Dermis blood vessel endothelial cell (primary cell): Measurements from ENCODE around the gene DENND1A. TPM values are rescaled to one million over a fixed set of nuclear protein-coding genes. Genes with fewer than 3 reads are reported as not detected.
"Not testable (repeated sequence)": the region's sequence is repeated elsewhere in the genome, so short reads cannot be mapped to it uniquely, and the experiment has no call there.

ENCODE experiments used
- DNase-seq: peaks from one replicate; pipeline ENCODE4 v3.0.0; 2010
- total RNA-seq: library from RNA; depleted of rRNA; stranded (reverse); fragments of >200 nt; gene quantifications from 2 replicates; pipeline ENCODE4 v1.2.3, GENCODE V29; 2014

Gene DENND1A
- total RNA-seq, 1 donor from 2014 or later, result 9.5 TPM

DNA sequence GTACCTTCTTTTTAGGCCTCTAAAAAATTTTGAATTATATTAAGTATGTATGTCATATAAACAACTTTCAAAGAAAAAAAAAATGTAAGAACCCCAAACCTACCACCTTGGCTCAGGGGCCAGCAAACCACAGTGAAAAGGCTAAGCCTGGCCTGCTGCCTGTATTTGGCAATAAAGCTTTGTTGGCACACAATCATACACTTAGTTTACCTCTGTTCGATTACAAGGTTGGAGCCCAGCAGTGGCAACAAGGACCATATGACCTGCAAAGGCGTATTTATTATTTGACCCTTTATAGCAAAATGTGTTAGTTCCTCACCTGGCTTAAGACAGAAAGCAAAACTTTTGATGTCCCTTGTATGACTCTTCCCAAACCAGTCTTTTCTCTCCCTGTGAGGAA, 282.8 kb downstream of the DENND1A start:
- no peak for DNase-seq

GRCh38 chr9:123645762-123646161, 284.2 kb downstream of the DENND1A start:
- no peak for DNase-seq

DNA sequence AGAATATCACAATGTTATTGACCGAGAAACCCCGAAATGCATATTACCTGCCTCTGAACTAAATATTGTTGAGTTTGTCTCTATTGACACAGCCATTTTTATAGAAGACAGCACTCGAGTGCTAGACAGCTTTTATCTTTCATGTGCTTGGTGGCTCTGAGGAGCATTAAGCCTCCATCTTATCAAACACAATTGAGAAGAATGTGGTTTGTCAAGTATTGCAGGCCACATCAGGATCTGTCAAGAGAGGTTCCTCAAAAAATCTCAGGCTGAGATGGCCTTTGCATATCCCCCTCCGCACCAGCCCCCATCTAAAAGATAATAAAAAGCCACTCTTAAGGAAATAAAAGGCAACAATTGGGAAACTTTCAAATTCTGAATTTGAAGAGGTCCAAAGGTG, 284.8 kb downstream of the DENND1A start:
- no peak for DNase-seq

DNA sequence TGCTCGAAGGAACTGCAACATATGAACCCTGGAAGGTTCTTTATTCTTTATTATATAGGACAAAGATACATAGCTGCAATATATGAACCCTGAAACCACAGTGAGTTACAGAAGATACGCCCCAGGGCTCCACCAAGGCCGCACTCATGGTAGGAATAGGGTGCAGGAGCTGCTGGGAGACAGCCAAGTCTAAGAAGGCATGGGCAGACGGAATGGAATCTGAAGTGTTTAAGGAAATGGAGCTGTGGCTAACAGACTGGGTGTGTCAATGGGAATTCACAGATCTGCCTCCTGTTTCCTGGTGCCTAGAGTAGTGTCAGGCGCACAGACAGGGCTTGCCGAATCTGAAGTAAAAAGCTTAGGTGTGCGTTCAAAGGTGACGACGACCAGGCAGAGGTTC, 286.4 kb downstream of the DENND1A start:
- no peak for DNase-seq

- DNase-seq, result no peak
These were observed 287.3 kb downstream of the DENND1A start for GRCh38 chr9:123642291-123643278.

DNA sequence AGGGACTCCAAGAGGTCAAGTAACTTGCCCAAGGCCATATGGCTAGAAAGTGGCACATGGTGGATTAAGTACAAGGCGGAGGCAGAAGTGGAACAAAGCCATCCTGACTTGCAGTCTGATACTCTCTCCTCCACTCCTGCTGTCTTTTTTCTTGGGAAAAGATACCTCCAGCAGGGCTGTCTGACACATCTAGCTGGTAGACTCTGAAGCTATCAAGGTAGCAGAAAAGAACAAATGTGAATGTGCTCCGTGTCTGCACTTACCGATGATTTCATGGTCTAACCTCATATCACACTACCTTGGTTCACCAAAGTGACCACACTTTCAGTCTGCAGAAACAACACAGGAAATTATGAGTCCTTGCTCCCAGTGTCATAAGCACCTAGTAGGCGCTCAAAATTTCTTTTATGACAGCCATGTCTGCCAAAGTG, 289.1 kb downstream of the DENND1A start:
- no peak for DNase-seq

GRCh38 chr9:123639743-123640142, 290.2 kb downstream of the DENND1A start:
- no peak for DNase-seq

- peak; percentile 15 for DNase-seq
These were observed 291.8 kb downstream of the DENND1A start for GRCh38 chr9:123637945-123638634.

- peak; percentile 25 for DNase-seq
These were observed 292.4 kb downstream of the DENND1A start for GRCh38 chr9:123637606-123637944.

GRCh38 chr9:123636805-123637204, 293.1 kb downstream of the DENND1A start:
- not testable (repeated sequence) for DNase-seq

DNA sequence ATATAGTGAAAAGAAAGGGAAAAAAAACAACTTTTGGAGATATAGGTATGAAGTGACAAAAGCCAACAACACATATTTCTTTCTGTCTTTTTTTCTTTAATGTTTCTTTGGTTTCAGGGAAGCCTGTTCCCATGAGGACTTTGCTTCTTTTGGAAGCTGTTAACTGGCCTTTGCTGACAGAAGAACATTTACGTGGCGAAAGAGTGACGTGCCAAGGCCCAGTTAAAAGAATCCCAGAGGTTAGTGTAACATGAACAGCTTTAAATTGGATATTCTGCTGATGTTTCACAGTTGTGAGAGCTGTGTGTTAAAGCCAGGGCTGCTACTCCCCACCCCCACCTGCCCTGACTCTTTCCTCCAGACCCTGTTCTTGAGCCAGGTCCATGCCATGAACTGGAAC, 298.1 kb downstream of the DENND1A start:
- DNase-seq, result no peak

GRCh38 chr9:123630233-123630632, 299.7 kb downstream of the DENND1A start:
- no peak for DNase-seq

DNA sequence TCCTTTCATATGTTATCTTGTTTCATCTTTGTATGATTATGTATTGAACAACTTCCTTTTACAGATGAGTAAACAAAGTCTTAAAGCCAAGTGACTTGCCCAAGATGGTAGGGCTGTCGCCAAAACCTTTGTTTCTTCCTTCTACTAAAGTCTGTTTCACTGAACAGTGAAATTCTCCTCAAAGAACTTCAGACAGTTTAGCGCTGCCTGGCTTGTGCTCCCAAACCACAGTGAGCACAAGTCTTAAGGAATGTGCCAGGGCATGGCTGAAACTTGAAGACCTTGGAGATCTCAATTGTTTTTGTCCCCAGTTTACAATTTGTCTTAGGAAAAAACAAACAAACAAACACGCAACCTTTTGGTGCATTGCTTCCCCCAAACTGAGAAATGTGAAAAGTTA, 300.4 kb downstream of the DENND1A start:
- DNase-seq, result no peak

GRCh38 chr9:123622711-123623241, 307.1 kb downstream of the DENND1A start:
- DNase-seq, result no peak

GRCh38 chr9:123620239-123620638, 309.7 kb downstream of the DENND1A start:
- no peak for DNase-seq

DNA sequence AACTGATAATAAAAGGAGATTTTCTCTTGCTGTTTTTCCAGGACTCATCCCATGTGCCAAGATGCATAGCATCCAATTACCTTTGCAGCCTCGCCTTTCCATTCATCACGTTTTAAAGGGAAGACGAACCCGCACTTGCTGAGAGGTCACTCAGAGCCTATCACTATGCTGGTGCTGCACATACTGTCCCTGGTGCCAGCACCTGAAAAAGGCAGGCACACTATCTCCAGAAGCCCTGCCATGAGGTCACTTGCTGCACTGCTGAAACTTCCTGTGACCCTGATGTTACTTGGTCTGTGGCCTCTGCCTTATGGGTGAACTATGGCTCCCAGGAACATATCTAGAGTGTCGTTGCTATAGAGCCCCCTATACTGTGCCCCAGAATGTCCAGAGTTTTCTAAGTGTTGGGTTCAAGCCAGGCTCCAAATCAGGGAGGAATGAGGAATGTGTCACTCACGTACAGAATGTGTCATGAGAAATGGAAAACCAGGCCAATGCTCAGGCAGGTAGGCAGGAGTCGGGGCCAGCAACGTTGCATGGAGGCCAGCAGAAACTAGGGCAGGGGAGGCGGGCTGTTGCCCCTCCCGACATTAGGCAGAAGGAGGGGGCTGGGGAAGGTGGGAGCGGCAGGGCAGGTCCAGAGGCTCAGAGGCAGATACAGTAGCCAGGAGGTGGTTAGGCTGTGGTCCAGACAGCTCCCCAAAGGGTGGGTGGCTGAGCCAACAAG, 311.8 kb downstream of the DENND1A start:
- no peak for DNase-seq

- no peak for DNase-seq
These were observed 312.6 kb downstream of the DENND1A start for GRCh38 chr9:123617286-123617685.

- no peak for DNase-seq
These were observed 313.2 kb downstream of the DENND1A start for GRCh38 chr9:123616707-123617106.

GRCh38 chr9:123615381-123615780, 314.5 kb downstream of the DENND1A start:
- no peak for DNase-seq

- no peak for DNase-seq
These were observed 315.3 kb downstream of the DENND1A start for GRCh38 chr9:123614306-123615263.

GRCh38 chr9:123611226-123611625, 318.7 kb downstream of the DENND1A start:
- peak; percentile 36 for DNase-seq

- DNase-seq, result no peak
These were observed 320.1 kb downstream of the DENND1A start for GRCh38 chr9:123609844-123610243.
